ENCODE results near the gene FEV.
A peak's percentile ranks its signal among the peaks of the same experiment; 100 is the strongest.

The FEV gene

DNA sequence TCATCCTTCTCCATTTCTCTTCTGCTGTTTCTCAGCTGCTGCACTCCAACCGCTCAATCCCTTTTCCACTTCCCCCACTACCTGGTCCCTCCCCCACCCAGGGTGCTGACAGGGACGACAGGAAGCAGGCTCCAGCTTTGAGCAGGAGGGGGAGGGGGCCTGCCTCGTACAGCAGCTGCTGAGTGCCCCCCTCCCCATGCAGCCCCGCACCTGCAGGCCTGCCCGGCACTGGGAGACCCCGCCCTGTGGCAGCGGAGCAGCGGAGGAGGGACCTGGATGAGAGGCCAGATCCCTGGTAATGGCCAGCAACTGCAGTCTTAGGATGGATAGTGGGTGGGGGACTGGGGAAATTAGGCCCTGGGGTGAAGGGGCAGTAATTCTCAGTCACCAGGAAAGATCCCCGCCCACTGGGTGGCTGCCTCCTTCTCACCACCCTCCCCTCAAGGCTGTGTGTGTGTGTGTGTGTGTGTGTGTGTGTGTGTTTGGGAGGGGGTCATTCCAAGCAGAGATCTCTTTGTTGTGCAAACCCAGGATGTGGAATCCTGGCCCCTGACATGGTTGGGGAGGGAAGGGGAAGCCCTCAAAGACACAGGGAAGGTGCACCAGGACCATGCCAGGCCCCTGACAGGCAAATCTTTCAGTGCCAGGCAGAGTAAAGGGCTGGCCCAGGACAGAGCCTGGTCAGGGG, 15.0 kb upstream of the FEV start:
- peaks cover 9% of the 10 kb centered on the region for H4K20me1 ChIP-seq (ENCODE audit: insufficient read depth, low read length)
- no peak overlapping the region for H3K4me3 ChIP-seq (ENCODE audit: low read depth in 1 of 2, low read length in 2 of 2)
- no peaks in the 10 kb centered on the region for H3K36me3 ChIP-seq (ENCODE audit: insufficient read depth, low read length)
- no peak overlapping the region for H3K9ac ChIP-seq (ENCODE audit: low read depth, low read length)
- no peaks in the 10 kb centered on the region for H3K79me2 ChIP-seq (ENCODE audit: insufficient read depth, low read length)
- no peaks in the 10 kb centered on the region for H3K9me3 ChIP-seq (ENCODE audit: insufficient read depth, low read length, severe bottlenecking)
- H3K27ac ChIP-seq (ENCODE audit: low read length) = no peak overlapping the region
- ATAC-seq (ENCODE audit: insufficient read depth, low read depth) (peak; percentile 40; the same call in 1 of the 3 replicates), DNase-seq (peak; percentile 44)
- no peak for TF ChIP-seq EZH2 (IDR thresholded peaks at IDR 0.05; ENCODE audit: borderline replicate concordance, low read depth, low read length, severe bottlenecking)
- TF ChIP-seq, protein P1, sequence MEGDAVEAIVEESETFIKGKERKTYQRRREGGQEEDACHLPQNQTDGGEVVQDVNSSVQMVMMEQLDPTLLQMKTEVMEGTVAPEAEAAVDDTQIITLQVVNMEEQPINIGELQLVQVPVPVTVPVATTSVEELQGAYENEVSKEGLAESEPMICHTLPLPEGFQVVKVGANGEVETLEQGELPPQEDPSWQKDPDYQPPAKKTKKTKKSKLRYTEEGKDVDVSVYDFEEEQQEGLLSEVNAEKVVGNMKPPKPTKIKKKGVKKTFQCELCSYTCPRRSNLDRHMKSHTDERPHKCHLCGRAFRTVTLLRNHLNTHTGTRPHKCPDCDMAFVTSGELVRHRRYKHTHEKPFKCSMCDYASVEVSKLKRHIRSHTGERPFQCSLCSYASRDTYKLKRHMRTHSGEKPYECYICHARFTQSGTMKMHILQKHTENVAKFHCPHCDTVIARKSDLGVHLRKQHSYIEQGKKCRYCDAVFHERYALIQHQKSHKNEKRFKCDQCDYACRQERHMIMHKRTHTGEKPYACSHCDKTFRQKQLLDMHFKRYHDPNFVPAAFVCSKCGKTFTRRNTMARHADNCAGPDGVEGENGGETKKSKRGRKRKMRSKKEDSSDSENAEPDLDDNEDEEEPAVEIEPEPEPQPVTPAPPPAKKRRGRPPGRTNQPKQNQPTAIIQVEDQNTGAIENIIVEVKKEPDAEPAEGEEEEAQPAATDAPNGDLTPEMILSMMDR (IDR thresholded peaks at IDR 0.05; ENCODE audit: borderline replicate concordance, extremely low read depth, low read length, poor library complexity, severe bottlenecking) = no peak
- no peak overlapping the region for H3K4me2 ChIP-seq (ENCODE audit: insufficient read depth, low read length)
- H3K4me1 ChIP-seq (ENCODE audit: insufficient read depth, low read length) = peaks cover 4% of the 10 kb centered on the region; the same call in 1 of the 2 replicates
- no peak overlapping the region for H2AFZ ChIP-seq (ENCODE audit: low read depth, low read length)
- peaks cover 13% of the 10 kb centered on the region for H3K27me3 ChIP-seq (ENCODE audit: insufficient read depth, low read length, poor library complexity)

DNA sequence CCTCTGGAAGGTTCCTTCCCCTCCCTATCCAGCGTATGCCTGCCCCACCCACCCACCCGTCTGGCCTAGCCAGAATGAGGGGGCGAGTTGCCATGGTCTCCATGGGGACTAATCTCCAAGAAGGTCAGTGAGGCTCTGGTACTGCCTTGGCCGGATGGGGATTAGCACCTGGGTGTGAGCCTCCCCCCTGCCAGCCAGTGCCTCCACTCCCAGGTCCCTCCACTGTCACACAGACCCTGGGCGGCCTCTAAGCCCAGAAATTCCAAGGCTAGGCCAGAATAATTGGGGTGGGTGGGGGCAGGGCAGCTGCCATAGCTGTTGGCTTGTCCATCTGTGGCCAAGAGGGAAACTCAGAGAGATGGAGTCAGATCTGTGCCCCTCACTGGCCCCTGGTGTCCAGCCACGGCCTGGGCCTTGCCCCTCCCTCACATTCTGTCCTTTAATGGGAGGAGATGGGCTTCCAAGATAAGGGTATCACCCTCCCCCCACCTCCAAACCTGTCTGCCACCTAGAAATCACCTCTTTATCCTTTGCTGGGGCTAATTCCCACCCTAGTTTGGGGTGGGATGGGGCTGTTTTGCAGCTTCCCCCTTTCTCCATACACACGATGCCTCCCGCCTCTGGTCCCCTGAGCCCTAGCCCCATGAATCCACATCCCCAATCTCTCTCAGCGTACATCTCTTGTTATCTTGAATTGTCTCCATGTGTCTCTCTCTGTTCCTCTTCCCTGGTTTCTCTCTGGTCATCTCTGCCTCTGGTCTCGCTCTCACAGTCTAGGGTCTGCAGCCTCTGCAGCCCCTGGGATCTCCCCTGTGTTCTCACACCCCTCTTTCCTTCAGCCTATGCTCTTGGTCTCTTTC, 14.3 kb upstream of the FEV start:
- no peak for ATAC-seq (ENCODE audit: insufficient read depth, low read depth)
- H3K4me2 ChIP-seq (ENCODE audit: insufficient read depth, low read length) = no peak overlapping the region
- no peak overlapping the region for H3K9ac ChIP-seq (ENCODE audit: low read depth, low read length)
- H3K4me3 ChIP-seq (ENCODE audit: low read depth in 1 of 2, low read length in 2 of 2) = no peak overlapping the region
- H3K4me1 ChIP-seq (ENCODE audit: insufficient read depth, low read length) = peaks cover 4% of the 10 kb centered on the region; the same call in 1 of the 2 replicates
- no peak for DNase-seq
- no peaks in the 10 kb centered on the region for H3K36me3 ChIP-seq (ENCODE audit: insufficient read depth, low read length)
- H3K27me3 ChIP-seq (ENCODE audit: insufficient read depth, low read length, poor library complexity) = peaks cover 13% of the 10 kb centered on the region
- H3K79me2 ChIP-seq (ENCODE audit: insufficient read depth, low read length) = no peaks in the 10 kb centered on the region
- no peak overlapping the region for H2AFZ ChIP-seq (ENCODE audit: low read depth, low read length)
- TF ChIP-seq EZH2 (IDR thresholded peaks at IDR 0.05; ENCODE audit: borderline replicate concordance, low read depth, low read length, severe bottlenecking) = no peak
- TF ChIP-seq, protein P1 (IDR thresholded peaks at IDR 0.05; ENCODE audit: borderline replicate concordance, extremely low read depth, low read length, poor library complexity, severe bottlenecking) = no peak
- no peaks in the 10 kb centered on the region for H3K9me3 ChIP-seq (ENCODE audit: insufficient read depth, low read length, severe bottlenecking)
- H4K20me1 ChIP-seq (ENCODE audit: insufficient read depth, low read length) = peaks cover 9% of the 10 kb centered on the region
- H3K27ac ChIP-seq (ENCODE audit: low read length) = no peak overlapping the region

DNA sequence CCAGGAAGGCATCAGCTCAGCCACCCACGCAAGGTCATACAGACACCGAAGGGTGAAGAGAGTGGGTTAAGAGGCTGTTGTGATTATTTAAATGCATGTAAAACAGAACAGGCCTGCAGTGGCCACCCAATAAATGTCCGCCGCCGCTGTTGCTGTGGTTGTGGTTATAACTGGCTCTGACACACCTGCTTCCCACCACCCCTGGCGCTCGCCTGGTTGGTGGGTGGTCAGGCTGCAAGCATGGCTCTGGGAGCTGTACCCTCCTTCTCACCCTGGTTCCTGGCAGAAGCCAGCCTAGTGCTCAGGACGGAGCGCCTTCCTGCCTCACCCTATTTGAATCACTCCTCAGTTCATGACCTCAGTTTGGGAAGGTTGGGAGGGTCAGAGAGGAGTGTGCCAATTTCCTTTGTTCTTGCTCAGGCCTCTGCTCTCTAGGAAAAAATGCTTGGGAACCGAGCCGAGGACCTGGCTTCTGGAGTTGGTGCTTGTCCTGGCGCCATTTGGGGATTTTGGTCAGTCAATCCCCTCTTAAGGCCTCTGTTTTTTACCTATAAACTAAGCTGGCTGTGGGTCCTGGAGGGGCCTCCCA, 13.5 kb upstream of the FEV start:
- Histone ChIP-seq H3K36me3 (ENCODE audit: insufficient read depth, low read length) (no peaks in the 10 kb centered on the region), H3K79me2 (ENCODE audit: insufficient read depth, low read length) (no peaks in the 10 kb centered on the region), H2AFZ (ENCODE audit: low read depth, low read length) (no peak overlapping the region), H3K27me3 (ENCODE audit: insufficient read depth, low read length, poor library complexity) (peaks cover 10% of the 10 kb centered on the region), H3K9ac (ENCODE audit: low read depth, low read length) (no peak overlapping the region), H3K4me3 (ENCODE audit: low read depth in 1 of 2, low read length in 2 of 2) (no peak overlapping the region), H3K4me1 (ENCODE audit: insufficient read depth, low read length) (peaks cover 4% of the 10 kb centered on the region; the same call in 1 of the 2 replicates), H4K20me1 (ENCODE audit: insufficient read depth, low read length) (peaks cover 6% of the 10 kb centered on the region), H3K4me2 (ENCODE audit: insufficient read depth, low read length) (no peak overlapping the region), H3K27ac (ENCODE audit: low read length) (no peak overlapping the region), H3K9me3 (ENCODE audit: insufficient read depth, low read length, severe bottlenecking) (no peaks in the 10 kb centered on the region)
- no peak for TF ChIP-seq EZH2 (IDR thresholded peaks at IDR 0.05; ENCODE audit: borderline replicate concordance, low read depth, low read length, severe bottlenecking)
- TF ChIP-seq, protein P1 (IDR thresholded peaks at IDR 0.05; ENCODE audit: borderline replicate concordance, extremely low read depth, low read length, poor library complexity, severe bottlenecking) = no peak
- ATAC-seq (ENCODE audit: insufficient read depth, low read depth) (peak; percentile 48; the same call in 2 of the 3 replicates), DNase-seq (no peak)

Data from DND-41 (cell line).